ENCODE measurements around the gene PPIB.

GRCh38 chr15:64182859-64183370 is 20.1 kb upstream of the PPIB start:
- TF ChIP-seq GATA2 (IDR thresholded peaks at IDR 0.05; ENCODE audit: low read depth, low read length) (no peak), GATA3 (IDR thresholded peaks at IDR 0.05; ENCODE audit: low read depth, low read length) (no peak)
